NB4 (cell line): ENCODE results near the gene ZNF331.

Experiments
- CTCF ChIP-seq: IDR thresholded peaks from one replicate; pipeline ENCODE4 v1.5.1; 2012; ENCODE audit warnings: low read depth, low read length
- MAX ChIP-seq: IDR thresholded peaks from 2 replicates; pipeline ENCODE4 v1.6.1; 2011; ENCODE audit warnings: low read depth, low read length
- MYC ChIP-seq: IDR thresholded peaks from 2 replicates; pipeline ENCODE4 v1.6.1; 2011; ENCODE audit warnings: low read depth, low read length
- POLR2A ChIP-seq: IDR thresholded peaks from 2 replicates; pipeline ENCODE4 v1.6.1; 2011; ENCODE audit warnings: mild to moderate bottlenecking; ENCODE audit not compliant: insufficient read length; ENCODE audit errors: extremely low read depth

GRCh38 chr19:53581871-53582279 is 43.9 kb downstream of the ZNF331 start:
- no peak for TF ChIP-seq CTCF
- no peak for TF ChIP-seq POLR2A
- no peak for TF ChIP-seq MYC
- no peak for TF ChIP-seq MAX
